Panc1 (cell line): ENCODE results near the gene FRMPD4. TPM values are rescaled to one million over a fixed set of nuclear protein-coding genes. Genes with fewer than 3 reads are reported as not detected.

ENCODE experiments used
- ATAC-seq: fragments of 200-7000 bp; cut with Tn5 transposase; 2 replicates; pipeline ENCODE4 v1.9.1; 2020; ENCODE audit warnings: mild to moderate bottlenecking, moderate library complexity
- BruUV-seq: library from RNA; stranded (reverse); fragments of 400-500 nt; replicated peaks from 2 replicates; lab custom pipeline; 2021; lab: Mats Ljungman, UMichigan
- CTCF ChIA-PET: fragments of 300-600 bp; sonication (Branson Sonifier 250); formaldehyde crosslinking; loops from one replicate; lab custom pipeline; 2022; ENCODE audit warnings: antibody characterized with exemption; lab: Charles Lee
- POLR2A ChIA-PET: fragments of 300-600 bp; sonication (Branson Sonifier 250); formaldehyde crosslinking; loops from one replicate; lab custom pipeline; 2022; ENCODE audit warnings: antibody characterized with exemption; lab: Charles Lee
- DNase-seq: peaks from one replicate; pipeline ENCODE4 v3.0.0-alpha.2; 2010; ENCODE audit warnings: low read depth, low spot score
- H3K27ac ChIP-seq: 2 replicates; pipeline ENCODE4 v1.5.1; 2011; ENCODE audit warnings: mild to moderate bottlenecking, low read length, inconsistent platforms
- H3K27me3 ChIP-seq: fragments of 200-500 bp; sonication (Bioruptor generic); 2 replicates; pipeline ENCODE4 v1.6.0; 2014; ENCODE audit warnings: low read length, inconsistent platforms; ENCODE audit not compliant: control insufficient read depth, insufficient read depth
- H3K36me3 ChIP-seq: fragments of 200-500 bp; sonication (Bioruptor generic); 2 replicates; pipeline ENCODE4 v1.5.1; 2014; ENCODE audit warnings: inconsistent platforms, mild to moderate bottlenecking, low read length, moderate library complexity; ENCODE audit not compliant: control insufficient read depth, insufficient read depth
- H3K4me1 ChIP-seq: 2 replicates; pipeline ENCODE4 v1.5.1; 2011; ENCODE audit warnings: inconsistent platforms, mild to moderate bottlenecking, low read length, moderate library complexity; ENCODE audit not compliant: control insufficient read depth, insufficient read depth
- H3K4me3 ChIP-seq, 2 experiments: 2 replicates each; pipeline ENCODE4 v1.5.1; 2011 to 2012; ENCODE audit warnings: low read depth in 2 of 2, low read length in 2 of 2, mild to moderate bottlenecking in 2 of 2, inconsistent platforms in 1 of 2, moderate library complexity in 1 of 2
- H3K9me3 ChIP-seq: fragments of 200-500 bp; sonication (Bioruptor generic); 2 replicates; pipeline ENCODE4 v1.5.1; 2014; ENCODE audit warnings: low read depth, mild to moderate bottlenecking, inconsistent platforms, low read length, moderate library complexity; ENCODE audit not compliant: control insufficient read depth, insufficient read depth
- POLR2AphosphoS5 ChIP-seq: IDR thresholded peaks from 2 replicates; pipeline ENCODE4 v1.6.1; 2012; ENCODE audit warnings: mild to moderate bottlenecking, low read depth, low read length, moderate library complexity
- REST ChIP-seq, 2 experiments: IDR thresholded peaks; 2 replicates each; pipeline ENCODE4 v1.6.1; 2011 to 2012; ENCODE audit warnings: low read depth in 2 of 2, control low read depth in 1 of 2, low read length in 1 of 2, mild to moderate bottlenecking in 1 of 2, moderate library complexity in 1 of 2; ENCODE audit not compliant: insufficient read depth in 1 of 2
- SIN3A ChIP-seq: IDR thresholded peaks from 2 replicates; pipeline ENCODE4 v1.6.1; 2012; ENCODE audit warnings: low read depth, mild to moderate bottlenecking, low read length, moderate library complexity, borderline replicate concordance; ENCODE audit not compliant: insufficient read depth
- TCF7L2 ChIP-seq: IDR thresholded peaks from 2 replicates; pipeline ENCODE4 v1.6.1; 2011; ENCODE audit warnings: mild to moderate bottlenecking, low read depth, low read length, inconsistent platforms
- in situ Hi-C: cut with HindIII; loops from 2 replicates; pipeline ENCODE4 v1.10.0; 2016; ENCODE audit warnings: low sequenced_read_pairs, low pct_unique_long_range_greater_than_20kb
- intact Hi-C: fragments of 100-400 bp; cut with micrococcal nuclease; formaldehyde crosslinking; loops from one replicate; pipeline ENCODE4 v1.10.0; 2022; ENCODE audit not compliant: unreplicated experiment
- total RNA-seq: library from RNA; stranded (reverse); gene quantifications from one replicate; pipeline ENCODE4 v1.2.1, GENCODE V29; 2021; ENCODE audit not compliant: unreplicated experiment
- TF ChIP-seq, protein P1 (sequence below): fragments of 450-650 bp; IDR thresholded peaks from 2 replicates; pipeline ENCODE4 v1.5.1; 2017; ENCODE audit warnings: mild to moderate bottlenecking

Gene FRMPD4
- total RNA-seq, 1 experiment from 2014 or later = not detected

GRCh38 chrX:12548341-12548740, 410.1 kb downstream of the FRMPD4 start:
- POLR2A ChIA-PET = no interaction called here
- TF ChIP-seq, protein P1, sequence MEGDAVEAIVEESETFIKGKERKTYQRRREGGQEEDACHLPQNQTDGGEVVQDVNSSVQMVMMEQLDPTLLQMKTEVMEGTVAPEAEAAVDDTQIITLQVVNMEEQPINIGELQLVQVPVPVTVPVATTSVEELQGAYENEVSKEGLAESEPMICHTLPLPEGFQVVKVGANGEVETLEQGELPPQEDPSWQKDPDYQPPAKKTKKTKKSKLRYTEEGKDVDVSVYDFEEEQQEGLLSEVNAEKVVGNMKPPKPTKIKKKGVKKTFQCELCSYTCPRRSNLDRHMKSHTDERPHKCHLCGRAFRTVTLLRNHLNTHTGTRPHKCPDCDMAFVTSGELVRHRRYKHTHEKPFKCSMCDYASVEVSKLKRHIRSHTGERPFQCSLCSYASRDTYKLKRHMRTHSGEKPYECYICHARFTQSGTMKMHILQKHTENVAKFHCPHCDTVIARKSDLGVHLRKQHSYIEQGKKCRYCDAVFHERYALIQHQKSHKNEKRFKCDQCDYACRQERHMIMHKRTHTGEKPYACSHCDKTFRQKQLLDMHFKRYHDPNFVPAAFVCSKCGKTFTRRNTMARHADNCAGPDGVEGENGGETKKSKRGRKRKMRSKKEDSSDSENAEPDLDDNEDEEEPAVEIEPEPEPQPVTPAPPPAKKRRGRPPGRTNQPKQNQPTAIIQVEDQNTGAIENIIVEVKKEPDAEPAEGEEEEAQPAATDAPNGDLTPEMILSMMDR = no peak
- TF ChIP-seq REST (IDR thresholded peaks at IDR 0.05; ENCODE audit: insufficient read depth in 1 of 2, low read depth in 2 of 2, low read length in 1 of 2) (no peak), SIN3A (no peak), TCF7L2 (no peak)
- CTCF ChIA-PET = no interaction called here
- intact Hi-C loops = no loop called here
- ATAC-seq = no peak
- in situ Hi-C loops = no loop called here
- no peaks in the 10 kb centered on the region for H3K27me3 ChIP-seq
- H3K27ac ChIP-seq = no peak overlapping the region
- no peaks in the 10 kb centered on the region for H3K4me1 ChIP-seq
- H3K4me3 ChIP-seq = no peak overlapping the region
- BruUV-seq = no TSS peak
- no peaks in the 10 kb centered on the region for H3K9me3 ChIP-seq
- H3K36me3 ChIP-seq = no peaks in the 10 kb centered on the region
- no peak for DNase-seq

GRCh38 chrX:12548746-12549145, 410.5 kb downstream of the FRMPD4 start:
- Histone ChIP-seq H3K9me3 (no peaks in the 10 kb centered on the region), H3K4me1 (no peaks in the 10 kb centered on the region), H3K27ac (no peak overlapping the region), H3K27me3 (no peaks in the 10 kb centered on the region), H3K4me3 (no peak overlapping the region), H3K36me3 (no peaks in the 10 kb centered on the region)
- in situ Hi-C loops (no loop called here), intact Hi-C loops (no loop called here)
- TF ChIP-seq SIN3A = no peak
- no peak for TF ChIP-seq TCF7L2
- TF ChIP-seq, protein P1 = no peak
- TF ChIP-seq REST (IDR thresholded peaks at IDR 0.05; ENCODE audit: insufficient read depth in 1 of 2, low read depth in 2 of 2, low read length in 1 of 2) = peak; percentile 70 to 73
- TF ChIP-seq POLR2AphosphoS5 = no peak
- no peak for DNase-seq
- no peak for ATAC-seq
- ChIA-PET CTCF (no interaction called here), POLR2A (no interaction called here)
- BruUV-seq = no TSS peak
